Inferior parietal cortex (tissue), 1 donor: Measurements from ENCODE around the gene GLIPR1.
"Not testable (repeated sequence)": the region's sequence is repeated elsewhere in the genome, so short reads cannot be mapped to it uniquely, and the experiment has no call there.

Source experiments
- DNase-seq: peaks from one replicate; pipeline ENCODE4 v3.0.0-alpha.2; 2016; ENCODE audit errors: extremely low spot score

GLIPR1 gene

GRCh38 chr12:75480469-75480949, at the start of gene GLIPR1:
GLIPR1 (plus strand) TSS chr12:75480755; CDS start chr12:75480881, 126 bp downstream.
- peak; percentile 70 for DNase-seq

DNA sequence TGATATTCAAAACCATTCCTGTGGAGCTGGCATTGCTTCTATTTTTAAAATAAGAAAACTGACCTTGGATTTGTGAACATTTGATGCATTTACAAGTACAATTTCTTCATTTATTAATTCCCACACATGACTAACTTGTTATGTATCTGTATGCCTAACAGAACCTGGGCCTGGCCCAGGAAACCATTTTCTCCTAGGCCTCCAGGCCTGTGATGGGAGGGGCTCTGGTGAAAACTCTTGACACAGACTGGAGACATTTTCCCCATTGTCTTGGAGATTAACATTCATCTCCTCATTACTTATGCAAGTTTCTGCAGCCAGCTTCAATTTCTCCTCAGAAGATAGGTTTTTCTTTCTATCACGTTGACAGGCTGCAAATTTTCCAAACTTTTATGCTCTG, 47.6 kb upstream of the GLIPR1 start:
- DNase-seq: no peak

GRCh38 chr12:75437564-75437963, 43.0 kb upstream of the GLIPR1 start:
- no peak for DNase-seq

GRCh38 chr12:75438059-75438754, 42.3 kb upstream of the GLIPR1 start:
- DNase-seq: no peak

DNA sequence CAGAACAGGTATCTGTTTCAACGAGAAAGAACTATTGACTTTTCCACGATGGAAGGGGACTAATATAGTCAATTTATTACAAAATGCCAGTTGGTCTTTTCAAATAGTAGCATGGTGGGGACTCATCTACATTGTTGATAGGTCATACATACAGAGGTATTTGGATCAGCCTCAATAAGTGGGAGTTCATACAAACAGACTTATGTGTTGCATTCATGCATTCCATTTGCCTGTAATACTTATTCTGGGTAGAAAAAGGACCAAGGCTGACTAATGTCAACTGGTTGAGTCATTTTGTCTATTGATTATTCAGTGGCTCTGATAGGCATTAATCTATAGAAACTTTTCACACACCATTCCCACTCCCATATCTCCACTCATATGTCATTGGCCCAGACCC, 41.5 kb upstream of the GLIPR1 start:
- no peak for DNase-seq

- DNase-seq: no peak
These were observed 40.6 kb upstream of the GLIPR1 start for GRCh38 chr12:75439930-75440329.

DNA sequence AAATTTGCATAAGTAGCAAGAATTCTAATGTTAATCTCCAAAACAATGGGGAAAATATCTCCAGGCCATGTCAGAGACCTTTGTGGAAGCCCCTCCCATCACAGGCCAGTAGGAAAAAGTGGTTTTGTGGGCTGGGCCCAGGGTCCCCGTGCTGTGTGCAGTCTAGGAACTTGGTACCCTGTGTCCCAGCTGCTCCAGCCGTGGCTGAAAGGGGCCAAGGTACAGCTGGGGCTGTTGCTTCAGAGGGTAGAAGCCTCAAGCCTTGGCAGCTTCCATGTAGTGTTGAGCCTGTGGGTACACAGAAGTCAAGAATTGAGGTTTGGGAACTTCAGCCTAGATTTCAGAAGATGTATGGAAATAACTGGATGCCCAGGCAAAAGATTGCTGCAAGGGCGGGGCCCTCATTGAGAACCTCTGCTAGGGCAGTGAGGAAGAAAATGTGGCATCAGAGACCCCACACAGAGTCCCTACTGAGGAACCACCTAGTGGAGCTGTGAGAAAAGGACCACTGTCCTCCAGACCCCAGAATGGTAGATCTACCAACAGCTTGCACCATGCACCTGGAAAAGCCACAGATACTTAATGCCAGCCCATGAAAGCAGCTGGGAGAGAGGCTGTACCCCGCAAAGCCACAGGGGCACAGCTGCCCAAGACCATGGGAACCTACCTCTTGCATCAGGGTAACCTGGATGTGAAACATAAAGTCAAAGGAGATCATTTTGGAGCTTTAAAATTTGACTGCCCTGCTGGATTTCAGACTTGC, 38.7 kb upstream of the GLIPR1 start:
- DNase-seq: not testable (repeated sequence)

DNA sequence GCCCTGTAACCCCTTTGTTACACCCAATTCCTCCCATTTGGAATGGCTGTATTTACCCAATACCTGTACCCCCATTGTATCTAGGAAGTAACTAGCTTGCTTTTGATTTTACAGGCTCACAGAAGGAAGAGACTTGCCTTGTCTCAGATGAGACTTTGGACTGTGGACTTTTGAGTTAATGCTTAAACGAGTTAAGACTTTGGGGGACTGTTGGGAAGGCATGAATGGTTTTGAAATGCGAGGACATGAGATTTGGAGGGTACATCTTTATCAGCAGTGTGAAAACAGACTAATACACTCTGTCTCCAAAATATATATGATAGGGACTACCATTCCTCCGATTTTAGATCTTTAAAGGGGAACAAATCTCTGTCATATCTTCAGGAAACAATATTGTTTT, 38.1 kb upstream of the GLIPR1 start:
- DNase-seq: not testable (repeated sequence)

DNA sequence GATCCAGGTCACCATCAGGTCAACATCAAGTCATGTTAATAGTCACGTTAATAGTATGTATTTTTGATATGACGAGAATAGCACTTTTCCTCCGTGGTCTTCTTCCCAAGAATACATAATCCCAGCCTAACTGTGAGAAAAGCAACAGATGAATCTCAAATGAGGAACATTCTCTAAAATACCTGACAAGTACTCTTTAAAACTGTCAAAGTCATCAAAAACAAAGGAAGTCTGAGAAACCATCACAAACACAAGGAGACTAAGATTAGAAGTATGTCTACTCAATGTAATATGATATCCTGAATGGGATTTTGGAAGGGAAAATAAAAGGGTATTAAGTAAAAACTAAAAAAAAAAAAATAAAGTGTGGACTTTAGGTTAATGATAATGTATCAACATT, 36.8 kb upstream of the GLIPR1 start:
- DNase-seq: no peak

DNA sequence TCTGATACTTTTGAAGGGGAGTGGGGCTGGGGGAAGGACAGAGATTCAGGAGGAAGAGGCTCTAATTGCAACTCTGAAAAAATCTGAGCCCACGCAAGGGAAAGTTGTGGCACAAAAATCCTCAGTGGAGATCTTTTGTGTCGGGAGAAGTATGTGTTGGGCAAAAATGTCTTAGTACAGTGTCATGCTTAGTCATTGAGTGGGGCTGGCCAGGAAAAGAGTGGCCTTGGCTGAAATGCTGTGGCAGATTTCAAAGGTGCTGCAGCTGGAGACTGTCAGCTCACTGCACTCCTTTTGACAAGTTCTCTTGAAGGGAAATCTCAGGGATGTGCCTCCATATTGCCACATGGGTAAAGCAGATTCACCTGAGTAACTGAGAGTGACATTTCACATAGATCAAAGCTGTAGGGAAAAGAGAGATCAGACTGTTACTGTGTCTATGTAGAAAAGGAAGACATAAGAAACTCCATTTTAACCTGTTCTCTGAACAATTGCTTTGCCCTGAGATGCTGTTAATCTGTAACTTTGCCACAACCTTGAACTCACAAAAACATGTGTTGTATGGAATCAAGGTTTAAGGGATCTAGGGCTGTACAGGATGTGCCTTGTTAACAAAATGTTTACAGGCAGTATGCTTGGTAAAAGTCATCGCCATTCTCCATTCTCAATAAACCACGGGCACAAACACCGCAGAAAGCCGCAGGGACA, 36.0 kb upstream of the GLIPR1 start:
- DNase-seq: no peak

DNA sequence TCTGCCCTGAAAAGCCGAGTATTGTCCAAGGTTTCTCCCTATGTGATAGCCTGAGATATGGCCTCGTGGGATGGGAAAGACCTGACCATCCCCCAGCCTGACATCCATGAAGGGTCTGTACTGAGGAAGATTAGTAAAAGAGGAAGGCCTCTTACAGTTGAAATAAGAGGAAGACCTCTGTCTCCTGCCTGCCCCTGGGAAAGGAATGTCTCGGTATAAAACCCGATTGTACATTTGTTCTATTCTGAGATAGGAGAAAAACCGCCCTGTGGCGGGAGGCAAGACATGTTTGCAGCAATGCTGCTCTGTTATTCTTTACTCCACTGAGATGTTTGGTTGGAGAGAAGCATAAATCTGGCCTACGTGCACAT, 35.4 kb upstream of the GLIPR1 start:
- DNase-seq: not testable (repeated sequence)

DNA sequence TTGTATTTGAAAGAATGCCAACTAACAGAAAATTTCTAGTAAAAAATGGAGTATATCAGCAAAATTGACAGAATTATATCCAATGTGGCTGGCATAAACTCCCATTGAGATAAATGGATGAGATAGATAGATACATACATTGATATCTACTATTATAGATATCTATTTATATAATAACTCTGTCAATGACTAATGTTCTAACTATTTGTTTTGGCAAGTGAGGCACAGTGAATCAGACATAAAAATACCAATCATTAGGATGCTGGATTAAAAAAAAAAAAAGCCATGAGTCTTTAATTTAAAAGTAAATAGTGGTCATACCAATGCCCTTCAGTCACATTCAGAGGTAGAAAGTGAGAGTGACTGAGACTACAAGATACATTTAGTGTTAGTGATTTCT, 33.7 kb upstream of the GLIPR1 start:
- no peak for DNase-seq

DNA sequence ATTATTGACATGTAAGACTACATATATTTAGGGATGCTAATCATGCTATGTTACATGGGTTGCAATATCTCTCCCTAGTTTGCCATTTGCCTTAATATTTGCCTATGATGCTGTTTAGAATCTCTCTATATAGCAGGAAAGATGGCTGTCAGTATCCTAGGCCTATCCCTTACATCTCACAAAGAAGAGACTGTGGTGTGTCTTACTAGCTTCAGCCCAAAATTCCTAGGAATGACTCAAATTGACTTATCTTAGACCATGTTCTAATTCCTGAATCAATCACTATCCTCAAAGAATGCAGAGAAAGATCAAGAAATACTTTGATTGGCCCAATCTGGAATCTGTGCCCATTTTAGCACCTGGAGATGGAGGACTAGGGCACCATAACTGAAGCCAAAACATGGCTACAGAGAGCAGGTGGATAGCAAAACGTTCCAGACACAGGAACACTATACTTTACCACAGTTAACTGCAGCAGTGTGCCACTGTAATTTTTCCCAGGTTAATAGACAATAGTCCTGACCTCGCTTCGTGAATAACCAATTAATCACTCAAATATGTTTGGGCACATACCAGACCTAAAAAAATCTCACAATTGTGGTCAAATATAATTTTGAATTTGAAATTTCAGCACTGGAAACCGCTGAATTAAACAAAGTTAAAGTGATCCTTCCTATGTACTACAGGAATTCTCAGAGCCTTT, 32.7 kb upstream of the GLIPR1 start:
- no peak for DNase-seq

- DNase-seq: no peak
These were observed 27.8 kb upstream of the GLIPR1 start for GRCh38 chr12:75452675-75453330.

GRCh38 chr12:75455839-75456238, 24.7 kb upstream of the GLIPR1 start:
- no peak for DNase-seq

GRCh38 chr12:75457191-75457590, 23.4 kb upstream of the GLIPR1 start:
- no peak for DNase-seq

GRCh38 chr12:75457866-75458265, 22.7 kb upstream of the GLIPR1 start:
- DNase-seq: not testable (repeated sequence)

- no peak for DNase-seq
These were observed 20.8 kb upstream of the GLIPR1 start for GRCh38 chr12:75459755-75460154.

DNA sequence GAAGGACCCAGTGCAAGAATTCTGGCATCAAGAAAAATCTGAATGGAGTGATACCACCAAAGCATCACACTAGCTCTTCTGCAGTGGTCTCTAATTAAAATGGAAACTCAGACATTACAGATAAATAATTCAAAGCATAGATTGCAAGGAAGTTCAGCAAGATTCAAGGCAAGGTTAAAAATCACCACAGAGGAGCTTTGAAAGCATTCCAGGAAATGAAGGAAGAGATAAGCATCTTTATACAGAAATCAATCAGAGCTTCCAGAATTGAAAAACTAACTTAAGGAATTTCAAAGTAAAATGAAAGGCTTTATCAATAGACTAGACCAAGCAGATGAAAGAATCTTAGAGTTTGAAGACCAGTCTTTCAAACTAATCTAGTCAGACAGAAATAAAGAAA, 20.4 kb upstream of the GLIPR1 start:
- DNase-seq: no peak

GRCh38 chr12:75471902-75472890, 8.4 kb upstream of the GLIPR1 start:
- DNase-seq: no peak
